GM19043 (cell line): ENCODE results near the gene SLC2A13.
"Not testable (repeated sequence)": the region's sequence is repeated elsewhere in the genome, so short reads cannot be mapped to it uniquely, and the experiment has no call there.

ENCODE experiments used
- ATAC-seq: cut with Tn5 transposase; IDR thresholded peaks from one replicate; pipeline ENCODE4 v1.9.1; 2021; ENCODE audit warnings: low read depth; ENCODE audit not compliant: unreplicated experiment

The SLC2A13 gene

DNA sequence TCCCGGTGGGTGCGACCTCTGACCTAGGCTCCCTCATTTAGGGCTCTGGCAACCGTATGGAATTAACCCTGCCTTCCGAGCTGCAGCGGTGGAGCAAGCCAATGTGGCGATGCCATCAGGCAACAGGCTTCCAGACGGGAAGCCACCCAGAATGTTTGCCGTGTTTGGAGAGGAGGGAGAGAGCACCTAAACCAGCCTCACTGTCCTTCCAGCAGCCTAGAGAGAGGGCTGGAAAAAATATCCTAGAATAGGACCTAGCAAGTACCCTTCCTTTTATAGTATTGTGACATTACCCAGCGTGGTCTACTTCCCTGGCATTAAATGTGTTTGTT, 287 bp upstream of the SLC2A13 start:
- ATAC-seq = no peak

DNA sequence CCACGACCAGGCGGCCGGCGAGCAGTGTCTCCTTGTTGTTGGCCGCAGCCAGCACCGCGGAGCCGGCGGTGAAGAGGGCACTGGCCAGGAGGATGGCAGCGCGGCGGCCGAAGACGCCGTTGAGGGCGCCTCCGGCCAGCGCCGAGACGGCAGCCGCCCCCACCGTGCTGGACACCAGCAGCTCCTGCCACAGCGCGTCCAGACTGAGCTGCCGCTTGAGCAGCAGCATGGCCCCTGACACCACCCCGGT, 691 bp downstream of the SLC2A13 start:
- ATAC-seq = no peak

DNA sequence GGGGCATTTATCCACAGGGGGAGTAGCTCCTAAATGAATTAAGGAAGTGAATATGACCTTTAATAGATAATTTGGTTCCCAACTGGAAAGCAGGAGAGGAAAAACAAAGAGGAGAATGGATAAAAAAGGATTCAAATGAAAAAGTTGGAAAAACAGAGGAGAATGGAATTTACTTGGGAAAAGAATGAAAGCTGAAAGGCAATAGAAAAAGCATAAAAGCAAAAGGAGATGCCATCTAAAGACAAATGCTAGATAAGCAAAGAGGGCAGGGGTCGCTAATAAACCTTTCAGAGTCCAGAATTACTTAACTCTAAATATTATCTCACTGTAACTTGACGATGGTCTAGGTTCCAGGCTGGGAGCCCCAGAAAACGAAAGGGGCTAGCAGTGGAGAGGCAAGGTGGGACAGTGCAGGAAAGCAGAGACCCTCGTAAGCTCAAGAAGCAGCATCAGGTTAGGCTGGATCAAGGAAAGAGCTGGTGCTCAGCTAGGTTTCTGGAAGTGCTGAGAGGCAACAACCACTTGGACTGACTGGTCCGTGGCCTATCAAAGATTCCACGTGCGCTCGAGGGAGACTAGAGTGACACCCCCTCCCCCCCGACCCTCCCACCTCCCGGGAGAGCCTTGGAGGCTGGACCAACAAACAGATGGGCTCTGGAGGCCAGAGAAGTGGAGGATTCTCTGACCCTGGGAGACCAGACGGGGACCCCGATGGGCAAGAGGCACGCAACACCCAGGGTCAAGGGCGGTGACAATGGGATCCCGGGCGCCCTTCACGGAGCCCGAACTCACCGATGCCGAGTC, 1.2 kb downstream of the SLC2A13 start:
- ATAC-seq = no peak

DNA sequence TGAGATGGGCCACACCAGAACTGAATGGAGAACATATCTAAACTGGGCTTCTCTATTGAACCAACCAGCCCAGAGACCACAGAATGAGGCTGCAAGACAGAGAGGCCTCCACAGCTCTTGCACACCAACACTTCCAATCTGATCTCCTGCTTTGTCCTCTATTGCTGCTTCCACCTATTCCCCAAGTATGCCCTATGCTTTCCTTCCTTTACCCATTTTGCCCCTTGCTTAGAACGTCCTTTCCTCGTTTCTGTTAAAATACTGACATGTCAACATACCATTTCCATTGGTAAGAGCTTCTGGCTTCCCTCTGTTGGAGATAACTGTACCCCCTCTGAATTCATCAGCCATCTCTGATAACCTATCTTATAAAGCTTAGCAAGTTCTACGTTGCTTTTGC, 2.8 kb downstream of the SLC2A13 start:
- no peak for ATAC-seq

DNA sequence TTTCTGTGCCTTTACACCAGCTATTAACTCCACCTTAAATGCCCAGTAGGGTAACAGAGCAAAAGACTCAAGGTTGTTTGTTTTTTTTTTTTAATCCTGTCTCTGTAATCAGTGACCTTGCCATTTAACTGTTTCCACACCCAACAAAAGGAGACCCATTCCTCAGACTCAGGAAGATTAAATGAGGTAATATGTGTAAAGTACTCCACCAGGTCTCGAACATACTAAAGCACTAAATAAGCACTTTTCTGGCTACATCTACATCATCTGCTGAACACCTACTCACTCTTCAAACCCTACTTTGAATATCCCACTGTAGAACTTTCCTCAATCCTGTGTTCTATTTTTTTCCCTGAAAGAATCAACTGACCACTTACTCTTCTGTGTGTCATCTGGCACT, 4.1 kb downstream of the SLC2A13 start:
- ATAC-seq = no peak

DNA sequence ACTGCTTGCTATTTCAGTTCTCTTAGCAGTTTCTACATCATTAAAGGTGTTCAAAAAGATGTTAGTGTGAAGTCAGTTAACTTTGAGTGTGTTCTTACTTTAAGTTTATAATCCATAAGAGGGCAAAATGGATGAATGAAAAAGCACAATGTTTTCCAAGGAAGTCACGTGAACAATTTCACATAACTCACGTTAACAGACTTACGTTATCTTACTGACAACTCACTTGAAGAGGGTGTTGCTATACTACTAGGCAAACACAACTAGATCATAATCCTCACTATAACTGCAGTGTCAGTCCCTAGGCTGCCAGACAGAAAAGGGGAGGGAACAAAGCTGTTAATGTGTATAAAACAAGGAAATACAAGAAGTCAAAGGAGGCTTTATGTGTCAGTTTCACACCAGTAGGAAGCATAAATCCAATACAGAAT, 6.4 kb downstream of the SLC2A13 start:
- no peak for ATAC-seq

DNA sequence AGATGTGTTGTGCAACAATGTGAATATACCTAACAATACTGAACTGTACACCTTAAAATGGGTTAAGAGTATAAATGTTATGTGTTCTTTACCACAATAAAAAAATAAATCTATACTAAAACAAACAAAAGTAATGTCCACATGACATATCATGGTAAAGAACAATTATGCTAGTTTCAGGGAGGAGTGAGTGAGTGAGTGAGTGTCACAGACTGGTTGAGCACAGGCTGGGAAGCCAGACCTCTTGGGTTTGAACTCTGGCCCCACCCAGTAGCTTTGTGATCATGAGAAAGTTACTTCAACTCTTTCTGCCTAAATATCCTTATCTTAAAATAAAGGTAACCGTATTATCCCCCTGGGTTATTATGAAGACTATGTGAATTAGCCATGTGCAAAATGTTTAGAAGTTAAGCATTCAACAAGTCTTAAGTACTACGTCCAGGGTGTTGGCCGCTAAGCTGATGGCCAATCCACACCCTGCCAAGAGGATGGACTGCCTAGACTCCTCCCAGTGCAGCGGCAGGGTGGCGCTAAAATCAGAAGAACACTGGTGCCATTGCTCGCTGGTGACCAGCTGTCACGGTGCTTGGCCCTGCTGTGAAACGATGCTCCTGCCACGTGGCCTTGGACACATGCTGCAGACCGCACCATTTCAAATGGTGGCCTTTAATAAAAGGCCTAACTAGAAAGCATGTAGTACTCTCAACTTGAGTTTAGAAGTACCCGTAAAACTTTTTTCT, 7.3 kb downstream of the SLC2A13 start:
- ATAC-seq = no peak

DNA sequence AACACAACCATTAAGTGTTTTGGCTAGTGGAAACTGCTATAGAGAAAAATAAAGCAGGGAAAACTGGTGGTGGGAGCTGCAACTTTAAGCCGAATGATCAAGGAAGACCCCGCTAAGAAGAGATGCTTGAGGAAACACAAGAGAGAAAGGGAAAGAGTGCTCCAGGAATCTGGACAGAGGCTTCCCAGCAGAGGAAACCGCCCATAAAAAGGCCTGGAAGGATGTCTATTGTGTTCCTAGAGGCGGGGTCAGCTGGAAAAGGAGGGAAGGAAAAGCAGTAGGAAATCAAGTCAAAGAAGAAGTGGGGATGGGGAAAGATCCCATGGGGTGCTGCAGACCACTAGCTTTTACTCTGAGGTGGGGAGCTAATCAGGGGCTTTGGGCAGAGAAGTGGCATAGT, 12.4 kb downstream of the SLC2A13 start:
- ATAC-seq = no peak

DNA sequence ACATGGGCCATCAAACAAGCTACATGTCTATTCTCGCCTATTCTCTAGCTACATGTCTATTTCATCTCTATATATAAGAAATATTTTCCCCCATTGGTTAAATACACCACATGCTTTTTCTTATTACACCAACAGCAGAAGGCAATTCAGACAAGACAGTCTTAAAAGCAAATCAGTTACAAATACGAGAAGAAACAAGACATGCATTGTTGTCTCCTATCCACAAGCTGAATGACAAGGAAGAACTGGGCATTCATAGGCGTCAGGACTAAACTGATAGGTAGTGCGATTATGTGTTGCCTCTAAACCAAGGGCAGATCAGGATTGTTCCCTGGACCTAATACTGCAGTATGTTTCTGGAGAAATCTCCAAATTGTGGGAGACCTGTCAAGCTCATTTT, 19.4 kb downstream of the SLC2A13 start:
- ATAC-seq = no peak

DNA sequence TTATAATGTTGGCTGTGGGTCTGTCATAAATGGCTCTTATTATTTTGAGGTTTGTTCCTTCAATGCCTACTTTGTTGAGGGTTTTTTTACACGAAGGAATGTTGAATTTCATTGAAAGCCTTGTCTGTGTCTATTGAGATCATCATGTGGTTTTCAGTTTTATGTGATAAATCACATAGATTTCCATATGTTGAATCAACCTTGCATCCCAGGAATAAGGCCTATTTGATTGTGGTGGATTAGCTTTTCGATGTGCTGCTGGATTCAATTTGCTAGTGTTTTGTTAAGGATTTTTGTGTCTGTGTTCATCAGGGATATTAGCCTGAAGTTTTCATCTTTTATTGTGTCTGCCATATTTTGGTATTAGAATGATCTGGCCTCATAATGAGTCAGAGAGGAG, 27.6 kb downstream of the SLC2A13 start:
- no peak for ATAC-seq

DNA sequence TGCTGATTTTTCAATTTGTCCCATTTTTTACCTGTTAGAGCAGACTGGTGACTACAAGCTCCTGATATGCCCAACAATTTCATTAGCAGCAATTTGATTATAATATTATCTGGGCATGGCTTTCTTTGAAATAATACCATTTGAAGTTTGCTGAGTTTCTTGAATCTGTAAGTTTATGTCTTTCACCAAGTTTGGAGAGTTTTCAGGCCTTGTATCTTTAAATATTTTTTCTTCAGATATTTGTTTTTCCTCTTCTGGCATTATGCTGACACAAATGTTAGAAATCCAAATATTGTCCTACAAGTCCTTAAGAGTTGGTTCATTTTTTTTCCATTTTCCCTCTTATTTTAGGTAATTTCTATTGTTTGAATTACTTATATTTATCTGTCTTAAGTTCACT, 30.4 kb downstream of the SLC2A13 start:
- ATAC-seq = no peak

DNA sequence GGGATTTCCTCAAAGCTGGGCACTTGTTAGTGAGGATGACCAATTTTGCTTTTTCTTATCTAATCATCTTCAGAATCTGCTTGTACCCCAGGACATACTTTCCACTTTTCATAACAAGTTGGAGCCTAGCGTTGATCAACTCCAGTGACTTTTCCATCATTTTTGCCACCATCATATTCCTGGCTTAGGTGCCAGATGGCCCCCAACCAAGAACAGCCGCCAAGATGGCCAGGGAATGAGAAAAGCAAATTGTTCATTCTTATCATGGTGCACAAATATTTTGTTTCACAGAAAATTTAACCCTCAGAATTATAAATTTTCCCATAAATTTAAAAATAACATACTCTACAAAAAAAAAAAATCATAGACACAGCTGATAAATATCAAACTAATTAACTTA, 37.5 kb downstream of the SLC2A13 start:
- no peak for ATAC-seq

DNA sequence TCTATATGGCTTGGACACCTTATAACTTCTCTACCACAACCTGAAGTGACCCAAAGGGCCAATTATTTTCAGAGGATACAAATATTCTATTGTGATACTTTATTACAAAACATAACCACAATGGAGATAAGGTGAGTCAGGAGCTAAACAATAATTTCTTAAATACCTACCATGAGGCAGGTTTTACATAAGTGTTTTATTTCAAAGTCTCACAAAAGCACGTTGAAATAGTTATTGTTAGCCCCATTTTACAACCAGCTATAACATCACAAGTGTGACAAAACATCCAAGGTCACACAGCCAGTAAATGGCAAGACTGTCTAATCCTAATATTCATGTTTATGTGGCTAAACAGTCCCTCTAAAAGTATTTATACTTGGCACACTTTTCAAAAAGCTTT, 40.2 kb downstream of the SLC2A13 start:
- no peak for ATAC-seq

DNA sequence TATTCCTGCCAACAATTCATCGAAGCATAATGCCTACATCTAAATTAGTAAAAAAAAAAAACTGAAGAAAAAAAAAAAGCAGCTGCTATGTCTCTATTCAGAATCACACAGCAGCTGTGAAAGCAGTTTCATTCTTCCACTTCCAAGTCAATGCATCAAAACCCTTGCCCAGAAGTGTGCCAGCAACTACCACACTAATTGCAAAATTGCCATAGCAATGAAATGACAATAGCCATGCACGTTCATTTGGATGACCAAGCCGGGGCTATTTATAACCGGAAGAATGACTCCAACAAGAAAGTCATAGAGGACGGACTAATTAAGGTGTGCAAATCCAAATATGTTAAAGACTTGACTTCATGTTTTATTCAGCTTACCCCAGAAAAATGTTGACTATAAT, 42.5 kb downstream of the SLC2A13 start:
- no peak for ATAC-seq

DNA sequence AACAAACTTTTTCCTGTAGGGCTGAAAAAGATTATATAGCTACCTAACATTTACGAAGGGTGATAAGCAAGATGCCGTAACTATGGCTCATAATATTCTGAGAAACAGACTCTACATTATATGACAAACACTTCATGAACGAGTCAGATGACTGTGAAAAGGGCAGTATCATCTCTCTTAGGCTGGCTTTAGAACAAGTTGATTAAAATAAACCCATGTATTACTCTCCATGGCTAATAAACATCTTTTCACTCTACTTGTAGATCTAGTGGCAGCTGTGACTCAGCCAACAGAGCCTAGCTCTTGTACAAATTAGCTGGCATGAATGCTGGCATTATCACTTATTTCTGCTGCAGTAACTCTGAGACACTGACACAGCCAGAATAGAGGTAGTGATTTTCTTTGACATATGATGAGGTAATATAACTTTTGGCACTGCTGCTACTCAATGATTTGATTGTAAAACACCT, 47.1 kb downstream of the SLC2A13 start:
- no peak for ATAC-seq

DNA sequence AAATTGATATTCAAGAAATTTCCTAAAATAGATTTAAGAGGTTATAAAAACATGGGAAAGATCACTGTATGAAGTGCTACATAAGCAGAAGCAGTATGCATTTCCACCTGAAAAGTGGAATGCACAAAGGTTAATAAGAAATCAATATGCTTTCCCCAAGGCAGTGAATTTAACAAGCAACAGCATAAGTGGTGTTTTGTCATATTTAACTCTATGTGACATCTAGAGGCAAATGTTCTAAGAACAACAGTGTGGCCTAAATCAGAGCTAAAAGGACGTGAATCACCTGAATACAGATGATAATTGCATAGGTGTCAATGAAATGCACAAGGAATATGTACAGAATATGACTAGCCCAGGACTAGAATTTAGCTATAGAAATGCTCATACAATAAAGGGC, 49.5 kb downstream of the SLC2A13 start:
- no peak for ATAC-seq

DNA sequence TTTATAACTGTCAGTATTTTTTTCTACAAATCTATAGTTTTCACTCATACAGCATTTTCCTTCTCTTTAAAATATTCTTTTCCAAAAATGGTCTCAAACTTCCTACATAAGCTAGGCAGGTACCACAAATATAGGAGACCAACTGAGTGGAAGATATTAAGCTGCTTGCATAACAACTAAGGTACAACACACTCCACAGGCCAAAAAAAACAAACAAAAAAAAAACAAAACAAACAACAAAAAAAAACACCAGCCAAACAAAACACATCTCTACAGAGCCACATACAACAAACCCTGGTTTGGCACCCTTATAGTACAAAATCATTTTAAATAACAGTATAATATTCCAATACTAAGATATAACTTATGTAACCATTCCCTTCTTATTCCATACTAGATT, 50.1 kb downstream of the SLC2A13 start:
- ATAC-seq = no peak

DNA sequence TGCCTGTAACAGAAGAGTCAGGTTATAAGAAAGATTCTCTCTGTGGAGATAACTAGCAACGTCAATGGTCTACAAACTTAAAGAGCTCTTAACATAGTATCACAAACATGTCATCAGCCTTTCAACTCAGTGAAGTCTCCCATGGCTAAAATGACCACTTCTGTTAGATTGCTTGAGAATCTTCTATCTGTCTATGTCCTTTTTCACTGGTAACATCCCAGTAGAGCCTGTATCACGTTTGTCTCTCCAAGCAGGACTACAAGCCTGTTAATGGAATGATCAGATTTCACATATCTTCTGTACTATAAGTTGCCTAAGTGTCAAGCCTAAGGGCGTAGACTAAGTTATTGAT, 50.7 kb downstream of the SLC2A13 start:
- ATAC-seq = no peak

DNA sequence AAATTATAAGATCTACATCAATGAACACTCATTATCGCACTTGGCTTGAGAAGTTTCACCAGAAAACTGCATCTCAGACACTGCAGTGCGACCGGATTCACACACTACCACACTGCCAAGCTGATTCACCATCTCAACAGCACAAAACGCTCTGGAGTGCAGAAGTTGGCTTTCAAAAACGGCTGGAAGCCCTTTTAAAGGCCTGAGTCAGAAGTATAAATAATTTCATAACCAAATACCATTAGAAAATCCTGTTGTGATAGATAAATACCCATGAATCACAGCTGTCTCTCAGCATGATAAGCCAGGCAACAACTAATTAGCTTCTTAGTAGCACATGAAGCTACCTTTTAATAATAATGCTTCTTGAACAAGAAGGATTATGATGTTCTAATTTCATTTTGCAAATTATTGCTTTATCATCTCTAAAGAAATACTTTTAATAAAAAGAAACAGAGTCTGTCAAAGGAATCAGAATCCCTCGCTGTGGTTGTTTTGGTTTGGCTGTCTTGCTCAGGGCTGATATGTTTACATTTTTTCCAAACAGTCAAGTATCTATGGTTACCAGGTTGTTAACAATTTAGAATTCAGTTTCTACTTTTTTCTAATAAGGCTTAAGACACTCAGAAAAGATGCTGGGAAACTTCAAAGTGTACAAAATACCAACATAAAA, 51.2 kb downstream of the SLC2A13 start:
- no peak for ATAC-seq

DNA sequence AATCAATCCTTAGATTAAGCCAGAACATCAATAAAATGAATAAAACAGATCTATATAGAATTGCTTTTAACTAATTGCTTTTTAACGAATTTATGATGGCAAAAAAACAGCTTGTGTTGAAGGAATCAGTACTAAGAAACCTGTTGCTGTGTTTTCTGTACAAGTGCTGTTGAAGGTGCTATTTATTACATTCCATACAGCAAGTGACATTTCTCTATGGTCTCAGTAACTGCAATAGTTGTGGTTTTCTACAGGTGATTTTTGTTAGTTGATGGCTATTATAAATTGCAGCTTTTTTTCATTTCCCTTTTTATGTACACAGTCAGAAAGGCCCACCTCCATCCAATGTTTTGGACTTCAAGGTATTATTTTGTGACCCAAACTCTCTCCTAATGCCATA, 56.6 kb downstream of the SLC2A13 start:
- ATAC-seq = no peak

DNA sequence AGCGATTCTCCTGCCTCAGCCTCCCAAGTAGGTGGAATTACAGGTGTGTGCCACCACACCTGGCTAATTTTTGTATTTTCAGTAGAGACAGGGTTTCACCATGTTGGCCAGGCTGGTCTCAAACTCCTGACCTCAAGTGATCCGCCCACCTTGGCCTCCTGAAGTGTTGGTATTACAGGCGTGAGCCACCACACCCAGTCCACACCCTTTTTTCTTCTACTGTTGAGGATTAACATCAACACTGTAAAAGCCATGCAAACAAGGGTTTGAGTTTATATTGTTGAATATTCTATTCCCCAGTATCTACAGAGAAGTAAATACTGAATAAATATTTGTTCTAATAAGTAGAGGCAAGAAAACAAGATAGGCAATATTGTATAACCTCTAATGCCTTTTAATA, 58.9 kb downstream of the SLC2A13 start:
- not testable (repeated sequence) for ATAC-seq

DNA sequence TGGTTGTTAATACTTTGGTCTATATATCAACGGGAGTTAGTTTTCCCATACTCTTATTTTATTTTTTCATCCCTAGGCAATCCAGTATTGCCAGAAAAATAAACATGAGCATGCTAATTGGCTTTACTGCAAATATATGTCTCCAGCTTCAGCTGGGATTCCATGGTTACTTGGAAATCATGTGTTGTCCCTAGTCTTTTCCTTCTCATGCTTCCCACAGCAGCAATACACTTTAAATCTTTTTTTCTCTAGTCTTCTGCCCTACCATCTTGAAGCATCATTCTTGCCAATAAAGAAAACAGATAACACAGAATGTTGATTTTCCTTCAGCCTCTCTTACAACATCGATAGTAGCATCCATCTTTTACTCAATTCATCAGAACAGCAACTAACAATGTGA, 60.2 kb downstream of the SLC2A13 start:
- no peak for ATAC-seq
